Motor neuron (in vitro differentiated cells): Measurements from ENCODE around the gene TMEM135. TPM values are rescaled to one million over a fixed set of nuclear protein-coding genes. Genes with fewer than 3 reads are reported as not detected.

Experiments
- total RNA-seq, 8 experiments: library from RNA; unstranded; fragments of 300-600 nt; gene quantifications; 2 replicates each; pipeline versions ENCODE4 v1.2.3 to v1.2.4, GENCODE V29; 2022

TMEM135 gene
- total RNA-seq, 8 experiments from 2014 or later, result 12.5 to 38.9 (median 21.8) TPM

Other genes with a start within 250 kb of the TMEM135 start
- 100 to 1,000 TPM in 1 of 8 experiments, 10 to 100 TPM in 3, 1 to 10 TPM in 4; 4.2 to 102 (median 12.3) TPM for gene PRSS23, start 237.4 kb upstream of the TMEM135 start, total RNA-seq
- gene FZD4, start 82.5 kb upstream of the TMEM135 start, total RNA-seq, result 1 to 10 TPM; 1.1 to 8.8 (median 2.6) TPM